ENCODE results near the gene TSPAN11. TPM values are rescaled to one million over a fixed set of nuclear protein-coding genes. Genes with fewer than 3 reads are reported as not detected.

TSPAN11 gene
- total and polyA plus RNA-seq, 2 donors (not counting 1 experiment from before 2014, with no cell fraction given), result not detected

DNA sequence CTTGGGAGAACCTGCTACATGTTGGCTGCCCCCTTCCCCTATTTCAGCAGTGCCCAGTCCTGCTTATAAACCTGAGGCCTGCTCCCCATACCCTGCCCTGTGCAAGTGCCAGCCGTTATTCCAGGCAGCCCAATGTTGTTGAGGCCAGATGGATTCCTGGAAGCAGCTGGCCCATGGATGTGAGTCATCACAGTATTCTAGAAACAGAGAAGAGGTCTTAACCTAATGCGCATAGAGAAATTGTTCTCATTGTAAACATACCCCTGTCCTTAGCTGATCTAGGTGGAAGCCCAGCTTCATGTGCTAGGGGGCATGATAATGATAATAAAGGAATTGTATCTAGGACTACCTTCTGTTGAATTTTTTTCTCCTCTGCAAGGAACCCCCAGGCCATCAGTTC, 69.7 kb downstream of the TSPAN11 start:
- ChIA-PET POLR2A (no interaction called here), CTCF (no interaction called here)
- no peaks in the 10 kb centered on the region for H3K36me3 ChIP-seq (replicated peaks in 1 of 2; ENCODE audit: control extremely low read depth in 1 of 2, control insufficient read depth in 1 of 2, extremely low read depth in 1 of 2, insufficient read depth in 2 of 2, low read length in 1 of 2)
- H4K20me1 ChIP-seq (ENCODE audit: control insufficient read depth, insufficient read depth, low read length, poor library complexity, severe bottlenecking), result no peaks in the 10 kb centered on the region
- H2AFZ ChIP-seq (ENCODE audit: insufficient read depth, low read depth, low read length, poor library complexity, severe bottlenecking), result no peak overlapping the region
- no CpG with 5 or more reads among the region's 2 CpGs for WGBS (ENCODE audit: insufficient coverage)
- Mint-ChIP-seq H3K4me1 (no peaks in the 10 kb centered on the region), H3K9me3 (ENCODE audit: insufficient read depth) (no peaks in the 10 kb centered on the region), H3K27me3 (no peaks in the 10 kb centered on the region), H3K27ac (no peak overlapping the region), H3K4me3 (no peak overlapping the region)
- no peak overlapping the region for H3K4me3 ChIP-seq (ENCODE audit: control extremely low read depth in 1 of 5, extremely low read depth in 1 of 5, insufficient read depth in 1 of 5, low read depth in 2 of 5, low read length in 4 of 5)
- no peak overlapping the region for H3K4me2 ChIP-seq (replicated peaks; ENCODE audit: low read depth, low read length, poor library complexity, severe bottlenecking)
- no peak for DNase-seq
- ATAC-seq (ENCODE audit: low read depth), result no peak
- no peak overlapping the region for H3K9ac ChIP-seq (ENCODE audit: low read length)
- no peaks in the 10 kb centered on the region for H3K4me1 ChIP-seq (ENCODE audit: control insufficient read depth in 2 of 2, insufficient read depth in 2 of 2, low read length in 2 of 2)
- no peak overlapping the region for H3K27ac ChIP-seq (ENCODE audit: low read length in 2 of 2)
- no peaks in the 10 kb centered on the region for H3K27me3 ChIP-seq (replicated peaks in 1 of 4; ENCODE audit: control extremely low read depth in 1 of 4, control insufficient read depth in 3 of 4, insufficient read depth in 4 of 4, low read length in 3 of 4)
- no peaks in the 10 kb centered on the region for H3K9me3 ChIP-seq (ENCODE audit: control extremely low read depth in 1 of 3, control insufficient read depth in 2 of 3, insufficient read depth in 1 of 3, low read length in 2 of 3)
- intact Hi-C loops (cut with micrococcal nuclease), result no loop called here
- TF ChIP-seq, protein P1, sequence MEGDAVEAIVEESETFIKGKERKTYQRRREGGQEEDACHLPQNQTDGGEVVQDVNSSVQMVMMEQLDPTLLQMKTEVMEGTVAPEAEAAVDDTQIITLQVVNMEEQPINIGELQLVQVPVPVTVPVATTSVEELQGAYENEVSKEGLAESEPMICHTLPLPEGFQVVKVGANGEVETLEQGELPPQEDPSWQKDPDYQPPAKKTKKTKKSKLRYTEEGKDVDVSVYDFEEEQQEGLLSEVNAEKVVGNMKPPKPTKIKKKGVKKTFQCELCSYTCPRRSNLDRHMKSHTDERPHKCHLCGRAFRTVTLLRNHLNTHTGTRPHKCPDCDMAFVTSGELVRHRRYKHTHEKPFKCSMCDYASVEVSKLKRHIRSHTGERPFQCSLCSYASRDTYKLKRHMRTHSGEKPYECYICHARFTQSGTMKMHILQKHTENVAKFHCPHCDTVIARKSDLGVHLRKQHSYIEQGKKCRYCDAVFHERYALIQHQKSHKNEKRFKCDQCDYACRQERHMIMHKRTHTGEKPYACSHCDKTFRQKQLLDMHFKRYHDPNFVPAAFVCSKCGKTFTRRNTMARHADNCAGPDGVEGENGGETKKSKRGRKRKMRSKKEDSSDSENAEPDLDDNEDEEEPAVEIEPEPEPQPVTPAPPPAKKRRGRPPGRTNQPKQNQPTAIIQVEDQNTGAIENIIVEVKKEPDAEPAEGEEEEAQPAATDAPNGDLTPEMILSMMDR (IDR thresholded peaks at IDR 0.05), result no peak
- no peak for TF ChIP-seq EZH2 (IDR thresholded peaks at IDR 0.05; ENCODE audit: borderline replicate concordance, insufficient read depth, low read depth, low read length, poor library complexity, severe bottlenecking)
- no peaks in the 10 kb centered on the region for H3K79me2 ChIP-seq (ENCODE audit: control insufficient read depth, insufficient read depth, low read length)

- POLR2A ChIA-PET, result no interaction called here
- no peak for ATAC-seq (ENCODE audit: low read depth)
- 100% methylated on average over 2 of the region's 3 CpGs for WGBS (ENCODE audit: insufficient coverage)
These were observed 70.2 kb downstream of the TSPAN11 start for GRCh38 chr12:30996752-30997151.

More at GRCh38 chr12:30996752-30997151, 70.2 kb downstream of the TSPAN11 start:
- Histone ChIP-seq H3K4me1 (ENCODE audit: control insufficient read depth in 2 of 2, insufficient read depth in 2 of 2, low read length in 2 of 2) (no peaks in the 10 kb centered on the region), H3K27ac (ENCODE audit: low read length in 2 of 2) (no peak overlapping the region), H2AFZ (ENCODE audit: insufficient read depth, low read depth, low read length, poor library complexity, severe bottlenecking) (no peak overlapping the region), H3K9me3 (ENCODE audit: control extremely low read depth in 1 of 3, control insufficient read depth in 2 of 3, insufficient read depth in 1 of 3, low read length in 2 of 3) (no peaks in the 10 kb centered on the region), H4K20me1 (ENCODE audit: control insufficient read depth, insufficient read depth, low read length, poor library complexity, severe bottlenecking) (no peaks in the 10 kb centered on the region), H3K27me3 (replicated peaks in 1 of 4; ENCODE audit: control extremely low read depth in 1 of 4, control insufficient read depth in 3 of 4, insufficient read depth in 4 of 4, low read length in 3 of 4) (no peaks in the 10 kb centered on the region), H3K36me3 (replicated peaks in 1 of 2; ENCODE audit: control extremely low read depth in 1 of 2, control insufficient read depth in 1 of 2, extremely low read depth in 1 of 2, insufficient read depth in 2 of 2, low read length in 1 of 2) (no peaks in the 10 kb centered on the region), H3K79me2 (ENCODE audit: control insufficient read depth, insufficient read depth, low read length) (no peaks in the 10 kb centered on the region), H3K9ac (ENCODE audit: low read length) (no peak overlapping the region), H3K4me3 (ENCODE audit: control extremely low read depth in 1 of 5, extremely low read depth in 1 of 5, insufficient read depth in 1 of 5, low read depth in 2 of 5, low read length in 4 of 5) (no peak overlapping the region), H3K4me2 (replicated peaks; ENCODE audit: low read depth, low read length, poor library complexity, severe bottlenecking) (no peak overlapping the region)
- CTCF ChIA-PET, result no interaction called here
- DNase-seq, result no peak
- intact Hi-C loops (cut with micrococcal nuclease), result no loop called here
- Mint-ChIP-seq H3K27me3 (no peaks in the 10 kb centered on the region), H3K4me3 (no peak overlapping the region), H3K9me3 (ENCODE audit: insufficient read depth) (no peaks in the 10 kb centered on the region), H3K4me1 (no peaks in the 10 kb centered on the region), H3K27ac (no peak overlapping the region)
- TF ChIP-seq, protein P1 (IDR thresholded peaks at IDR 0.05), result no peak
- no peak for TF ChIP-seq EZH2 (IDR thresholded peaks at IDR 0.05; ENCODE audit: borderline replicate concordance, insufficient read depth, low read depth, low read length, poor library complexity, severe bottlenecking)
